ENCODE measurements around the gene RERG.
"Not testable (repeated sequence)": the region's sequence is repeated elsewhere in the genome, so short reads cannot be mapped to it uniquely, and the experiment has no call there.

GRCh38 chr12:15225863-15226218 is 4.6 kb upstream of the RERG start:
- TF ChIP-seq POLR2A (IDR thresholded peaks at IDR 0.05; ENCODE audit: low read length); GATA1 (IDR thresholded peaks at IDR 0.05; ENCODE audit: low read depth, low read length): not testable (repeated sequence)
